ENCODE results near the gene CCR5AS.

Gene CCR5AS

DNA sequence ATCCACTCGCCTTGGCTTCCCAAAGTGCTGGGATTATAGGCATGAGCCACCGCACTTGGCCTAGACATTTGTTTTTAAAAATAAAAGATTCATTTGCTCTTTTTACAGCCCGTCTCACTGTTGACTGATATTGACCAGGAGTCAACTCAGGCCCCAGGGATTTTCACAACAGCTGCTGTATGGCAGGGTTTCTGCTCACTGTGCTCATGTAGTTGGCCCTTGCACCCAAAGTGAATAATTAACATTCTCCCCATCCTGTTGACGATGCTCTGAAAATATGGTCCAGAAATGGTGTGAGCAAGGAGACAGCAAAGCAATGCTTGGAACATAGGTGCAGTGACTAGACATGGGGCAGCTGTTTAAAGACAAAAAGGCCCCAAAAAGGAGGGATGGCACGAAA is 39.1 kb downstream of the CCR5AS start:
- no peak for DNase-seq (ENCODE audit: low spot score)
- intact Hi-C loops (cut with micrococcal nuclease) = no loop called here
- Mint-ChIP-seq H3K27ac (peak overlapping the region; percentile 1), H3K9me3 (peaks cover 5% of the 10 kb centered on the region), H3K36me3 (ENCODE audit: low read depth) (peaks cover 13% of the 10 kb centered on the region), H3K27me3 (ENCODE audit: insufficient read depth) (peaks cover 4% of the 10 kb centered on the region), H3K4me3 (no peak overlapping the region), H3K4me1 (ENCODE audit: low read depth) (peaks cover 84% of the 10 kb centered on the region)

DNA sequence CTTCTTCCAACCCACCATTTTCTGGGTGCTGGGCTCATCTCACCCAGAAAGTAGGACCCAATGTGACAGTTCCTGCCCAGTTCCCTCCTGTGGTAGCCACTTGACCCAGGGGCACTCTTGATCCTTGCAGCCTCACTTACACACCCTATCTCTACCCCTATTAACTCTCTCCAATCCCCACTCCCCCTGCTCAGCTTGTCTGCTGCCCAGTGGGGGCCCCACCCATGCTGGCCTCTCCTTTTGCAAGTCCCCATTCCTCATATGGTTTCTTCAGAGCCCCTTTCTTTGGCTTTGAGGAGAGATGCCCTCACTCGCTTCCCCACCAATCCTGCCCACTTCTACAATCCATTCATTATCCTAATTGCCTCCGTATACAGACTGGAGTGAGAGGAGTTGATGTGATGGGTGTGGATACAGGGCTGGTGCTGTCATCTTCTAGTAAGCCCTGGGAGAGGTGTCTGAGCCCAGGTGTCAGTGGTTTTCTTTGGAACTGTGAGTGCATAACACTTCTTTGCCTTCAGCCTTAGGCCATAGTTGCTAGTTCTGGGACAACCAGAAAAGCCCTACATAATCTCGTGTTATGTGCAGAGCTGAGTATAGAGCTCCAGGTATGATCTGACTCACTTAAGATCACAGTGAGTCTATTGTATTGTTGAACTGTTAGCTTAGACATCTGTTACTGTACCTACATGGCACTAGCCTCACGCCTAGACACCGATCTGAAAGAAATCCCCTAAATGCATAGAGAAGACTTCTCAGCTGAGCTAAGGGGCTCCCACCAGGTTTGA is 40.9 kb downstream of the CCR5AS start:
- peaks cover 4% of the 10 kb centered on the region for H3K27me3 Mint-ChIP-seq (ENCODE audit: insufficient read depth)
- no peak for DNase-seq (ENCODE audit: low spot score)
- H3K27ac Mint-ChIP-seq = peak overlapping the region; percentile 75
- peaks cover 5% of the 10 kb centered on the region for H3K9me3 Mint-ChIP-seq
- peaks cover 83% of the 10 kb centered on the region for H3K4me1 Mint-ChIP-seq (ENCODE audit: low read depth)
- intact Hi-C loops (cut with micrococcal nuclease) = no loop called here
- H3K4me3 Mint-ChIP-seq = no peak overlapping the region
- peaks cover 11% of the 10 kb centered on the region for H3K36me3 Mint-ChIP-seq (ENCODE audit: low read depth)

- Mint-ChIP-seq H3K27ac (no peak overlapping the region), H3K4me3 (no peak overlapping the region), H3K27me3 (ENCODE audit: insufficient read depth) (peaks cover 4% of the 10 kb centered on the region), H3K4me1 (ENCODE audit: low read depth) (peaks cover 83% of the 10 kb centered on the region), H3K9me3 (peaks cover 5% of the 10 kb centered on the region), H3K36me3 (ENCODE audit: low read depth) (peaks cover 13% of the 10 kb centered on the region)
- DNase-seq (ENCODE audit: low spot score) = no peak
- intact Hi-C loops (cut with micrococcal nuclease) = no loop called here
Measured at GRCh38 chr3:46365041-46365440, 41.8 kb downstream of the CCR5AS start.

GRCh38 chr3:46361408-46362283 is 45.2 kb downstream of the CCR5AS start:
- Mint-ChIP-seq H3K36me3 (ENCODE audit: low read depth) (peaks cover 23% of the 10 kb centered on the region), H3K4me3 (no peak overlapping the region), H3K4me1 (ENCODE audit: low read depth) (peaks cover 81% of the 10 kb centered on the region), H3K27me3 (ENCODE audit: insufficient read depth) (peaks cover 7% of the 10 kb centered on the region), H3K27ac (no peak overlapping the region), H3K9me3 (peaks cover 5% of the 10 kb centered on the region)
- DNase-seq (ENCODE audit: low spot score) = no peak
- intact Hi-C loops (cut with micrococcal nuclease) = no loop called here

GRCh38 chr3:46360907-46361306 is 46.0 kb downstream of the CCR5AS start:
- intact Hi-C loops (cut with micrococcal nuclease) = loop anchor here (1.0 kb wide), 1 partner anchor 8 kb away; no protein-coding TSS in a partner anchor
- Mint-ChIP-seq H3K4me1 (ENCODE audit: low read depth) (peaks cover 79% of the 10 kb centered on the region), H3K9me3 (peaks cover 5% of the 10 kb centered on the region), H3K27ac (no peak overlapping the region), H3K4me3 (no peak overlapping the region), H3K36me3 (ENCODE audit: low read depth) (peaks cover 25% of the 10 kb centered on the region), H3K27me3 (ENCODE audit: insufficient read depth) (peaks cover 12% of the 10 kb centered on the region)
- no peak for DNase-seq (ENCODE audit: low spot score)

GRCh38 chr3:46359733-46360493 is 47.0 kb downstream of the CCR5AS start:
- Mint-ChIP-seq H3K36me3 (ENCODE audit: low read depth) (peaks cover 27% of the 10 kb centered on the region), H3K27ac (peak overlapping the region; percentile 41), H3K4me1 (ENCODE audit: low read depth) (peaks cover 79% of the 10 kb centered on the region), H3K4me3 (no peak overlapping the region), H3K9me3 (peaks cover 4% of the 10 kb centered on the region), H3K27me3 (ENCODE audit: insufficient read depth) (peaks cover 16% of the 10 kb centered on the region)
- no peak for DNase-seq (ENCODE audit: low spot score)
- intact Hi-C loops (cut with micrococcal nuclease) = loop anchor here (1.0 kb wide), 2 partner anchors 9 kb away; no protein-coding TSS in a partner anchor

DNA sequence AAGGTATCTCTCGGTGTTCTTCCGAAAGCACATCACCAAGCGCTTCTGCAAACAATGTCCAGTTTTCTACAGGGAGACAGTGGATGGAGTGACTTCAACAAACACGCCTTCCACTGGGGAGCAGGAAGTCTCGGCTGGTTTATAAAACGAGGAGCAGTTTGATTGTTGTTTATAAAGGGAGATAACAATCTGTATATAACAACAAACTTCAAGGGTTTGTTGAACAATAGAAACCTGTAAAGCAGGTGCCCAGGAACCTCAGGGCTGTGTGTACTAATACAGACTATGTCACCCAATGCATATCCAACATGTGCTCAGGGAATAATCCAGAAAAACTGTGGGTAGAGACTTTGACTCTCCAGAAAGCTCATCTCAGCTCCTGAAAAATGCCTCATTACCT is 48.4 kb downstream of the CCR5AS start:
- H3K27ac Mint-ChIP-seq = no peak overlapping the region

GRCh38 chr3:46356909-46357308 is 50.0 kb downstream of the CCR5AS start:
- H3K4me1 Mint-ChIP-seq (ENCODE audit: low read depth) = peaks cover 89% of the 10 kb centered on the region
- intact Hi-C loops (cut with micrococcal nuclease) = no loop called here
- no peaks in the 10 kb centered on the region for H3K9me3 Mint-ChIP-seq
- peaks cover 26% of the 10 kb centered on the region for H3K36me3 Mint-ChIP-seq (ENCODE audit: low read depth)
- DNase-seq (ENCODE audit: low spot score) = no peak
- no peak overlapping the region for H3K27ac Mint-ChIP-seq
- H3K27me3 Mint-ChIP-seq (ENCODE audit: insufficient read depth) = peaks cover 20% of the 10 kb centered on the region
- peak overlapping the region; percentile 81 for H3K4me3 Mint-ChIP-seq

More for the DNA sequence above, 48.4 kb downstream of the CCR5AS start:
- Mint-ChIP-seq H3K27me3 (ENCODE audit: insufficient read depth) (peaks cover 16% of the 10 kb centered on the region), H3K4me3 (no peak overlapping the region), H3K4me1 (ENCODE audit: low read depth) (peaks cover 86% of the 10 kb centered on the region), H3K36me3 (ENCODE audit: low read depth) (peaks cover 26% of the 10 kb centered on the region), H3K9me3 (no peaks in the 10 kb centered on the region)
- DNase-seq (ENCODE audit: low spot score) = no peak
- intact Hi-C loops (cut with micrococcal nuclease) = no loop called here

GRCh38 chr3:46356276-46356675 is 50.6 kb downstream of the CCR5AS start:
- peaks cover 89% of the 10 kb centered on the region for H3K4me1 Mint-ChIP-seq (ENCODE audit: low read depth)
- no peak for DNase-seq (ENCODE audit: low spot score)
- peaks cover 26% of the 10 kb centered on the region for H3K36me3 Mint-ChIP-seq (ENCODE audit: low read depth)
- intact Hi-C loops (cut with micrococcal nuclease) = no loop called here
- H3K27ac Mint-ChIP-seq = peak overlapping the region; percentile 18
- H3K27me3 Mint-ChIP-seq (ENCODE audit: insufficient read depth) = peaks cover 20% of the 10 kb centered on the region
- no peaks in the 10 kb centered on the region for H3K9me3 Mint-ChIP-seq
- H3K4me3 Mint-ChIP-seq = peak overlapping the region; percentile 81

DNA sequence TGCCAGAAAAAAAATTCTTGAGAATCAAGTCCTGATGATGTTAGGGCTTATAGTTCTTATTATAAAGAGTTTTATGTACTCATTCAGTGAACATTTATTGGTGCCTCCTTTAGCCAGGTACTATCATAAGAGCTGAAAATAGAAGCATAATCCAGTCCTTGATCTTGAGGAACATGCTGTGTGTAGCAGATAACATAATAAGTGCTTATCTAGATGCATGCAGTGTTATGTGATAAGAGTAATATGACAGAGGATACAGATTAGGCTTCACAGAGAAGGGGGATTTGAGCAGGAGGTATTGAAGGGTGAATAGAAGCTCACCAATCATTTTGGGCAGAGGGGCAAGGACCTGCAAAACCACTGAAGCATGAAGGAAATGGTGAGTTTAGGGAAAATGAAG is 51.9 kb downstream of the CCR5AS start:
- no peak for DNase-seq (ENCODE audit: low spot score)
- Mint-ChIP-seq H3K27ac (peak overlapping the region; percentile 70), H3K4me3 (peak overlapping the region; percentile 81), H3K9me3 (no peaks in the 10 kb centered on the region), H3K27me3 (ENCODE audit: insufficient read depth) (peaks cover 20% of the 10 kb centered on the region), H3K4me1 (ENCODE audit: low read depth) (peaks cover 89% of the 10 kb centered on the region), H3K36me3 (ENCODE audit: low read depth) (peaks cover 23% of the 10 kb centered on the region)
- intact Hi-C loops (cut with micrococcal nuclease) = loop anchor here (1.0 kb wide), 3 partner anchors 14 to 61 kb away; no protein-coding TSS in a partner anchor

DNA sequence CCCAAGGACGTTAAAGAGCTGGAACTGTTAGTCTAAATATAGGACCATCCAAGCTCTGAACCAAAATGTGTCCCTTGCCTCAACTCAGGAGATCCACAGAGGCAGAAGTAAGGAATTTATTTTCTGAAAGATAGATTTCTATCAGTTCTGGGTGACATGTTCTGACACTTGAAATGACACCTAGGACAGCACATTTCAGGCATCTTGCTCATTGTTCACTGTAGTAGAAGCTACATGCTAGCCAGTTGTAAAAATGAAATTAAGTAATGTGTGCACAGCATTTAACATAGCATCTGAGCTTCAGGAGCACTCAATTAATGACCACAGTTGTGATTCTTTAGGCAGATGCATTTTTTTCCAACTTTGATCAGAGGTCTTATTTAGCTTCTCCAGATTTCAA is 52.4 kb downstream of the CCR5AS start:
- no peak for DNase-seq (ENCODE audit: low spot score)
- Mint-ChIP-seq H3K4me3 (peak overlapping the region; percentile 81), H3K27me3 (ENCODE audit: insufficient read depth) (peaks cover 20% of the 10 kb centered on the region), H3K36me3 (ENCODE audit: low read depth) (peaks cover 22% of the 10 kb centered on the region), H3K27ac (peak overlapping the region; percentile 70), H3K9me3 (no peaks in the 10 kb centered on the region), H3K4me1 (ENCODE audit: low read depth) (peaks cover 89% of the 10 kb centered on the region)
- intact Hi-C loops (cut with micrococcal nuclease) = loop anchor here (1.0 kb wide), 3 partner anchors 15 to 60 kb away; no protein-coding TSS in a partner anchor

DNA sequence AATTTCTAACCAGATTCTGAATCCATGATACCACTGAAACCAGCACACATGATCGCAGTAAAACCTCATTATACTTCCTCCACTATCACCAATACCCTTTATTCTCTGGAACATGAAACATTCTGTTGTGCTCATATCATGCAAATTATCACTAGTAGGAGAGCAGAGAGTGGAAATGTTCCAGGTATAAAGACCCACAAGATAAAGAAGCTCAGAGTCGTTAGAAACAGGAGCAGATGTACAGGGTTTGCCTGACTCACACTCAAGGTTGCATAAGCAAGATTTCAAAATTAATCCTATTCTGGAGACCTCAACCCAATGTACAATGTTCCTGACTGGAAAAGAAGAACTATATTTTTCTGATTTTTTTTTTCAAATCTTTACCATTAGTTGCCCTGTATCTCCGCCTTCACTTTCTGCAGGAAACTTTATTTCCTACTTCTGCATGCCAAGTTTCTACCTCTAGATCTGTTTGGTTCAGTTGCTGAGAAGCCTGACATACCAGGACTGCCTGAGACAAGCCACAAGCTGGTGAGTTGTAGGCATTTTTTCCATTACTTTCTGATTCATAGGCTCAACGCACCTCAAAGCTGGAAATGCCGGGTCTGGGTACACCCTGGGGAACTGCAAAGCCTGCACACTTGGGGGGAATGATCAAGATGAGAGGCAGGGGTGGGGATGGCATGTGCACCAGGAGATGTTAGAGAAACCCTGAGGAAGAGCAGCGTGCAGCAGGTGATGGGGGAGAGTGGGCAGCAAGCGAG is 53.0 kb downstream of the CCR5AS start, which contains the start of gene CCR2:
Gene CCR2, plus strand, starts transcription at position 465 of the 764 bp plus-strand sequence. CDS start 3,417 bp downstream, outside the sequence.
- no peak for DNase-seq (ENCODE audit: low spot score)
- peak within 1 kb of the TSS; percentile 70 for H3K27ac Mint-ChIP-seq
- H3K4me1 Mint-ChIP-seq (ENCODE audit: low read depth) = peaks cover 89% of the 10 kb centered on the region
- peaks cover 22% of the 10 kb centered on the region for H3K36me3 Mint-ChIP-seq (ENCODE audit: low read depth)
- H3K27me3 Mint-ChIP-seq (ENCODE audit: insufficient read depth) = peaks cover 20% of the 10 kb centered on the region
- intact Hi-C loops (cut with micrococcal nuclease) = loop anchor here (1.0 to 2.0 kb wide), 5 partner anchors 15 to 73 kb away; no protein-coding TSS in a partner anchor
- peak within 1 kb of the TSS; percentile 81 for H3K4me3 Mint-ChIP-seq
- peaks cover 1% of the 10 kb centered on the region for H3K9me3 Mint-ChIP-seq
